Neural progenitor cell (in vitro differentiated cells): ENCODE data around the gene CCR6.

Experiments
- EZH2phosphoT487 ChIP-seq: fragments of 200-600 bp; sonication (generic); IDR thresholded peaks from 2 replicates; pipeline ENCODE4 v1.6.1; 2017; ENCODE audit warnings: antibody characterized with exemption
- TF ChIP-seq, protein P1 (sequence below): fragments of 200-600 bp; sonication (generic); IDR thresholded peaks from 2 replicates; pipeline ENCODE4 v1.5.1; 2017; ENCODE audit warnings: antibody characterized with exemption, mild to moderate bottlenecking

DNA sequence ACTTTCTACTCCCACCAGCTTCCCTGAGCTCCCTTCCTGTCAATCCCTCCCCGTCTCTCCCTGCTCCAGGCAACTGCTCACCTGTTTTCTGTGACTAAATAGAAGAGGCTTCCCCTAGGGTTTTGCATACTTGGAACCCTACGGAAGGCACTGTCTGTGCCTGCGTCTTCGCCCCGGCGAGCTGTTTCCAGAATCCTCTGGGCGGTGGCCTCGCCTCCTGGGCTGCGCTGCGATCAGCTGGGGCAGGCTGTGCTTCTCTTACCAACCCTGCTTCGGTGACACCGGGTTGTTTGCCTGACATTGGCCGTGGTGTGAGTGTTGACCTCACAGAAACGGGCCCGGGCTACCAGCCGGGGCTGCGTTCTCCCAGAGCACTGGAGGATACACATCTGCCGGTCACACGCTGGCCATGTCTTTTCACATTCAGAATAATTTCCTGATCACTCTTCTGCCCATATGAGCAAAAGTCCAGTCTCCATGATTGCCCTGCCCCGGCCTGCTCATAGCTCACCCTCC is 29.4 kb upstream of the CCR6 start:
- TF ChIP-seq, protein P1, sequence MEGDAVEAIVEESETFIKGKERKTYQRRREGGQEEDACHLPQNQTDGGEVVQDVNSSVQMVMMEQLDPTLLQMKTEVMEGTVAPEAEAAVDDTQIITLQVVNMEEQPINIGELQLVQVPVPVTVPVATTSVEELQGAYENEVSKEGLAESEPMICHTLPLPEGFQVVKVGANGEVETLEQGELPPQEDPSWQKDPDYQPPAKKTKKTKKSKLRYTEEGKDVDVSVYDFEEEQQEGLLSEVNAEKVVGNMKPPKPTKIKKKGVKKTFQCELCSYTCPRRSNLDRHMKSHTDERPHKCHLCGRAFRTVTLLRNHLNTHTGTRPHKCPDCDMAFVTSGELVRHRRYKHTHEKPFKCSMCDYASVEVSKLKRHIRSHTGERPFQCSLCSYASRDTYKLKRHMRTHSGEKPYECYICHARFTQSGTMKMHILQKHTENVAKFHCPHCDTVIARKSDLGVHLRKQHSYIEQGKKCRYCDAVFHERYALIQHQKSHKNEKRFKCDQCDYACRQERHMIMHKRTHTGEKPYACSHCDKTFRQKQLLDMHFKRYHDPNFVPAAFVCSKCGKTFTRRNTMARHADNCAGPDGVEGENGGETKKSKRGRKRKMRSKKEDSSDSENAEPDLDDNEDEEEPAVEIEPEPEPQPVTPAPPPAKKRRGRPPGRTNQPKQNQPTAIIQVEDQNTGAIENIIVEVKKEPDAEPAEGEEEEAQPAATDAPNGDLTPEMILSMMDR, result no peak
- TF ChIP-seq EZH2phosphoT487, result no peak
